Measurements from ENCODE around the gene ASS1. TPM values are rescaled to one million over a fixed set of nuclear protein-coding genes. Genes with fewer than 3 reads are reported as not detected.

Gene ASS1
- total RNA-seq, 2 donors from 2014 or later: not detected

GRCh38 chr9:130544364-130544763, 99.6 kb downstream of the ASS1 start:
- no peak overlapping the region for H3K4me3 Mint-ChIP-seq
- no peaks in the 10 kb centered on the region for H3K36me3 Mint-ChIP-seq
- DNase-seq (ENCODE audit: low spot score) (no peak), ATAC-seq (no peak)
- peaks cover 0 to 3% of the 10 kb centered on the region in 2 donors for H3K4me1 Mint-ChIP-seq (ENCODE audit: low read depth in 2 of 2)
- peaks cover 5% of the 10 kb centered on the region for H3K9me3 Mint-ChIP-seq
- H3K27ac Mint-ChIP-seq: no peak overlapping the region
- peaks cover 24 to 29% of the 10 kb centered on the region in 2 donors for H3K27me3 Mint-ChIP-seq

- peaks cover 8 to 10% of the 10 kb centered on the region in 2 donors for H3K27me3 Mint-ChIP-seq
- no peak overlapping the region for H3K27ac Mint-ChIP-seq
- H3K4me3 Mint-ChIP-seq: no peak overlapping the region
- H3K36me3 Mint-ChIP-seq: no peaks in the 10 kb centered on the region
- no peak for DNase-seq (ENCODE audit: low spot score)
- no peak for ATAC-seq
- H3K4me1 Mint-ChIP-seq (ENCODE audit: low read depth in 2 of 2): peaks cover 0 to 3% of the 10 kb centered on the region in 2 donors
- H3K9me3 Mint-ChIP-seq: peaks cover 5% of the 10 kb centered on the region
Observed at GRCh38 chr9:130548103-130548502, 103.3 kb downstream of the ASS1 start.

GRCh38 chr9:130549093-130549735, 104.5 kb downstream of the ASS1 start:
- no peak for DNase-seq (ENCODE audit: low spot score)
- no peak overlapping the region for H3K4me3 Mint-ChIP-seq
- H3K27ac Mint-ChIP-seq: no peak overlapping the region
- H3K27me3 Mint-ChIP-seq: peaks cover 0 to 4% of the 10 kb centered on the region in 2 donors
- no peak for ATAC-seq
- no peaks in the 10 kb centered on the region for H3K36me3 Mint-ChIP-seq
- no peaks in the 10 kb centered on the region for H3K4me1 Mint-ChIP-seq (ENCODE audit: low read depth in 2 of 2)
- H3K9me3 Mint-ChIP-seq: peaks cover 5% of the 10 kb centered on the region

Other genes starting within 250 kb of the ASS1 start
- gene HMCN2, start 179.2 kb upstream of the ASS1 start, total RNA-seq: not detected
- 10 to 100 TPM; 43.8 to 47.2 TPM for gene FUBP3, start 134.6 kb downstream of the ASS1 start, total RNA-seq
- under 1 TPM in 1 of 2 donors, not detected in 1; 0.39 TPM for gene PRDM12, start 219.6 kb downstream of the ASS1 start, total RNA-seq
- gene EXOSC2, start 248.8 kb downstream of the ASS1 start, total RNA-seq: 100 to 1,000 TPM in 1 of 2 donors, 10 to 100 TPM in 1; 58.8 to 103 TPM